GM12891 (cell line): ENCODE results near the gene AMBRA1.

Experiments
- DNase-seq: peaks from one replicate; pipeline ENCODE4 v3.0.0; 2011; ENCODE audit warnings: low spot score; ENCODE audit not compliant: insufficient read length
- FAIRE-seq: peaks from 2 replicates; lab custom pipeline; 2011; peaks lifted over from hg19 to GRCh38; lab: Jason Lieb, UNC
- PAX5 ChIP-seq: IDR thresholded peaks from 2 replicates; pipeline ENCODE4 v1.6.1; 2011; ENCODE audit warnings: low read length, moderate library complexity, mild to moderate bottlenecking; ENCODE audit not compliant: insufficient read depth, severe bottlenecking
- POLR2A ChIP-seq: IDR thresholded peaks from 2 replicates; pipeline ENCODE4 v1.6.1; 2011; ENCODE audit warnings: low read depth, low read length, control low read depth
- POLR2AphosphoS5 ChIP-seq: IDR thresholded peaks from 2 replicates; pipeline ENCODE4 v1.6.1; 2011; ENCODE audit warnings: low read depth, low read length, control low read depth
- POU2F2 ChIP-seq: IDR thresholded peaks from 2 replicates; pipeline ENCODE4 v1.6.1; 2011; ENCODE audit warnings: low read depth, mild to moderate bottlenecking, control low read depth, low read length, moderate library complexity
- SPI1 ChIP-seq: IDR thresholded peaks from 2 replicates; pipeline ENCODE4 v1.6.1; 2011; ENCODE audit warnings: low read depth, low read length, control low read depth
- TAF1 ChIP-seq: IDR thresholded peaks from 2 replicates; pipeline ENCODE4 v1.6.1; 2011; ENCODE audit warnings: low read depth, low read length, control low read depth

Gene AMBRA1

GRCh38 chr11:46616551-46617133 lies 22.8 kb upstream of the AMBRA1 start:
- FAIRE-seq (no peak), DNase-seq (no peak)
- TF ChIP-seq POLR2AphosphoS5 (no peak), SPI1 (no peak)

GRCh38 chr11:46615756-46616155 lies 21.9 kb upstream of the AMBRA1 start:
- DNase-seq (no peak), FAIRE-seq (no peak)
- TF ChIP-seq POU2F2, result no peak
- no peak for TF ChIP-seq SPI1
- no peak for TF ChIP-seq PAX5
- no peak for TF ChIP-seq TAF1
- no peak for TF ChIP-seq POLR2A
- TF ChIP-seq POLR2AphosphoS5, result no peak

- no peak for DNase-seq
- TF ChIP-seq POLR2A, result no peak
- no peak for TF ChIP-seq SPI1
- no peak for FAIRE-seq
Observed at GRCh38 chr11:46612326-46612725, 18.5 kb upstream of the AMBRA1 start.

- no peak for TF ChIP-seq SPI1
- FAIRE-seq, result no peak
- DNase-seq, result no peak
Observed at GRCh38 chr11:46611526-46612304, 17.9 kb upstream of the AMBRA1 start.

GRCh38 chr11:46609386-46609785 lies 15.6 kb upstream of the AMBRA1 start:
- no peak for TF ChIP-seq TAF1
- no peak for TF ChIP-seq SPI1
- no peak for TF ChIP-seq POU2F2
- TF ChIP-seq PAX5, result no peak
- no peak for TF ChIP-seq POLR2AphosphoS5
- no peak for TF ChIP-seq POLR2A
- DNase-seq (no peak), FAIRE-seq (no peak)

GRCh38 chr11:46607516-46607915 lies 13.7 kb upstream of the AMBRA1 start:
- FAIRE-seq, result no peak
- DNase-seq, result no peak
- no peak for TF ChIP-seq POLR2A
- no peak for TF ChIP-seq TAF1
- no peak for TF ChIP-seq POLR2AphosphoS5
- no peak for TF ChIP-seq POU2F2
- TF ChIP-seq PAX5, result no peak
- TF ChIP-seq SPI1, result no peak

- DNase-seq (no peak), FAIRE-seq (no peak)
- no peak for TF ChIP-seq SPI1
- TF ChIP-seq POU2F2, result no peak
- TF ChIP-seq PAX5, result no peak
- TF ChIP-seq TAF1, result no peak
- TF ChIP-seq POLR2A, result no peak
- no peak for TF ChIP-seq POLR2AphosphoS5
Observed at GRCh38 chr11:46604796-46605195, 11.0 kb upstream of the AMBRA1 start.

GRCh38 chr11:46603704-46604308 lies 10.0 kb upstream of the AMBRA1 start:
- FAIRE-seq (no peak), DNase-seq (no peak)
- TF ChIP-seq POLR2AphosphoS5, result no peak
- peak; percentile 97 for TF ChIP-seq SPI1

- no peak for TF ChIP-seq POLR2AphosphoS5
- no peak for TF ChIP-seq TAF1
- no peak for TF ChIP-seq POU2F2
- no peak for TF ChIP-seq SPI1
- no peak for TF ChIP-seq POLR2A
- no peak for TF ChIP-seq PAX5
- DNase-seq, result no peak
- FAIRE-seq, result no peak
Observed at GRCh38 chr11:46601129-46601528, 7.3 kb upstream of the AMBRA1 start.

- DNase-seq, result no peak
- no peak for FAIRE-seq
- no peak for TF ChIP-seq POLR2A
- no peak for TF ChIP-seq PAX5
- TF ChIP-seq SPI1, result no peak
- no peak for TF ChIP-seq POLR2AphosphoS5
- no peak for TF ChIP-seq POU2F2
- no peak for TF ChIP-seq TAF1
Observed at GRCh38 chr11:46600194-46600960, 6.6 kb upstream of the AMBRA1 start.
